SH-SY5Y (cell line): ENCODE results near the gene PAXX.

ENCODE experiments used
- GATA2 ChIP-seq: IDR thresholded peaks from 2 replicates; pipeline ENCODE4 v1.6.1; 2011; ENCODE audit warnings: mild to moderate bottlenecking, low read depth, low read length
- GATA3 ChIP-seq: IDR thresholded peaks from 2 replicates; pipeline ENCODE4 v1.6.1; 2011; ENCODE audit warnings: low read depth, mild to moderate bottlenecking, low read length, moderate library complexity

GRCh38 chr9:136994888-136995230, 2.6 kb downstream of the PAXX start:
- TF ChIP-seq GATA2 (no peak), GATA3 (no peak)
